Tibial nerve (tissue), 4 donors: ENCODE results near the gene ADGRL4. TPM values are rescaled to one million over a fixed set of nuclear protein-coding genes. Genes with fewer than 3 reads are reported as not detected.

ENCODE experiments used
- DNase-seq, 2 donors: peaks; one replicate each; pipeline ENCODE4 v3.0.0-alpha.2; 2019; ENCODE audit warnings: low spot score in 2 of 2
- H3K27ac ChIP-seq, 4 donors: fragments of 200-600 bp; sonication (generic) in 3 of 4; one replicate each; pipeline ENCODE4 v1.5.1; 2017 to 2019; ENCODE audit warnings: mild to moderate bottlenecking in 1 of 4
- H3K27me3 ChIP-seq, 2 donors: fragments of 200-600 bp; sonication (generic) in 1 of 2; one replicate each; pipeline versions ENCODE4 v1.5.1 to v1.6.0; 2017 to 2019
- H3K36me3 ChIP-seq, 3 donors: fragments of 200-600 bp; sonication (generic); one replicate each; pipeline ENCODE4 v1.5.1; 2018 to 2019
- H3K4me1 ChIP-seq, 4 donors: fragments of 200-600 bp; sonication (generic) in 3 of 4; one replicate each; pipeline ENCODE4 v1.5.1; 2017 to 2019
- H3K4me3 ChIP-seq, 4 donors: fragments of 200-600 bp; sonication (generic) in 3 of 4; one replicate each; pipeline ENCODE4 v1.5.1; 2017 to 2019; ENCODE audit warnings: mild to moderate bottlenecking in 1 of 4, moderate library complexity in 1 of 4
- H3K9me3 ChIP-seq, 4 donors: fragments of 200-600 bp; sonication (generic) in 3 of 4; one replicate each; pipeline ENCODE4 v1.5.1; 2017 to 2019
- CTCF ChIP-seq, 5 experiments: fragments of 200-600 bp in 3 of 5; fragments of 450-650 bp in 2 of 5; sonication (generic) in 3 of 5; IDR thresholded peaks; one replicate each; pipeline ENCODE4 v1.5.1; 2016 to 2019; ENCODE audit warnings: antibody characterized with exemption in 5 of 5, mild to moderate bottlenecking in 3 of 5, moderate library complexity in 2 of 5
- EP300 ChIP-seq, 2 donors: sonication (generic); formaldehyde crosslinking; IDR thresholded peaks; one replicate each; pipeline ENCODE4 v1.6.1; 2017; ENCODE audit warnings: antibody characterized with exemption in 2 of 2, mild to moderate bottlenecking in 1 of 2
- POLR2A ChIP-seq, 2 donors: fragments of 450-650 bp; IDR thresholded peaks; one replicate each; pipeline ENCODE4 v1.6.1; 2017; ENCODE audit warnings: antibody characterized with exemption in 2 of 2, mild to moderate bottlenecking in 2 of 2, moderate library complexity in 2 of 2
- WGBS, 2 donors: methylation state at CpG; one replicate each; pipeline ENCODE4 v1.1.5; 2018; 5-methylcytosine and 5-hydroxymethylcytosine counted together
- total RNA-seq, 4 donors: library from RNA; depleted of rRNA; stranded (reverse); fragments of >200 nt; gene quantifications; one replicate each; pipeline ENCODE4 v1.1.0, GENCODE V29; 2016

ADGRL4 gene
- total RNA-seq, 4 donors from 2014 or later = 17.0 to 54.0 (median 33.5) TPM

- Histone ChIP-seq H3K4me3 (no peak overlapping the region), H3K4me1 (peaks cover 0 to 7% (median 0%) of the 10 kb centered on the region in 4 donors), H3K36me3 (no peaks in the 10 kb centered on the region), H3K27me3 (no peaks in the 10 kb centered on the region), H3K9me3 (no peaks in the 10 kb centered on the region), H3K27ac (no peak overlapping the region)
- 22 to 77% methylated on average over 2 of the region's 2 CpGs for WGBS, 2 donors
- DNase-seq = no peak
- TF ChIP-seq POLR2A (IDR thresholded peaks at IDR 0.05) (no peak), EP300 (IDR thresholded peaks at IDR 0.05) (no peak), CTCF (IDR thresholded peaks at IDR 0.05) (no peak)
Measured at GRCh38 chr1:79042539-79042938, 36.0 kb upstream of the ADGRL4 start.

- H3K27me3 ChIP-seq = no peaks in the 10 kb centered on the region
- no peak for DNase-seq
- no peak overlapping the region for H3K4me3 ChIP-seq
- H3K27ac ChIP-seq = no peak overlapping the region
- H3K9me3 ChIP-seq = peaks cover 0 to 4% (median 0%) of the 10 kb centered on the region in 4 donors
- WGBS, 2 donors = 47 to 49% methylated on average over 2 of the region's 2 CpGs
- H3K4me1 ChIP-seq = peaks cover 0 to 7% (median 0%) of the 10 kb centered on the region in 4 donors
- no peaks in the 10 kb centered on the region for H3K36me3 ChIP-seq
- TF ChIP-seq CTCF (IDR thresholded peaks at IDR 0.05) (no peak), EP300 (IDR thresholded peaks at IDR 0.05) (no peak), POLR2A (IDR thresholded peaks at IDR 0.05) (no peak)
Measured at GRCh38 chr1:79042117-79042516, 35.6 kb upstream of the ADGRL4 start.

GRCh38 chr1:79041666-79042065, 35.1 kb upstream of the ADGRL4 start:
- H3K4me3 ChIP-seq = no peak overlapping the region
- H3K9me3 ChIP-seq = peaks cover 0 to 8% (median 0%) of the 10 kb centered on the region in 4 donors
- no peaks in the 10 kb centered on the region for H3K27me3 ChIP-seq
- DNase-seq = no peak
- no peaks in the 10 kb centered on the region for H3K36me3 ChIP-seq
- peaks cover 0 to 7% (median 0%) of the 10 kb centered on the region in 4 donors for H3K4me1 ChIP-seq
- TF ChIP-seq EP300 (IDR thresholded peaks at IDR 0.05) (no peak), POLR2A (IDR thresholded peaks at IDR 0.05) (no peak), CTCF (IDR thresholded peaks at IDR 0.05) (no peak)
- no peak overlapping the region for H3K27ac ChIP-seq
- WGBS, 2 donors = 96 to 97% methylated on average over 3 of the region's 3 CpGs

GRCh38 chr1:79040424-79041082, 34.0 kb upstream of the ADGRL4 start:
- TF ChIP-seq EP300 (IDR thresholded peaks at IDR 0.05) (no peak), POLR2A (IDR thresholded peaks at IDR 0.05) (no peak), CTCF (IDR thresholded peaks at IDR 0.05) (no peak)
- no peak for DNase-seq
- Histone ChIP-seq H3K36me3 (no peaks in the 10 kb centered on the region), H3K4me3 (peak overlapping the region in 1 of 4 donors; percentile 39), H3K27me3 (no peaks in the 10 kb centered on the region), H3K9me3 (peaks cover 0 to 8% (median 0%) of the 10 kb centered on the region in 4 donors), H3K27ac (peak overlapping the region in 1 of 4 donors; percentile 44), H3K4me1 (peaks cover 0 to 7% (median 0%) of the 10 kb centered on the region in 4 donors)
- 53 to 63% methylated on average over 10 of the region's 10 CpGs for WGBS, 2 donors

- peaks cover 0 to 8% (median 0%) of the 10 kb centered on the region in 4 donors for H3K9me3 ChIP-seq
- H3K4me1 ChIP-seq = peaks cover 0 to 7% (median 0%) of the 10 kb centered on the region in 4 donors
- 84 to 92% methylated on average over 2 of the region's 2 CpGs for WGBS, 2 donors
- H3K36me3 ChIP-seq = no peaks in the 10 kb centered on the region
- H3K27me3 ChIP-seq = no peaks in the 10 kb centered on the region
- no peak overlapping the region for H3K4me3 ChIP-seq
- DNase-seq = no peak
- no peak overlapping the region for H3K27ac ChIP-seq
- no peak for TF ChIP-seq EP300 (IDR thresholded peaks at IDR 0.05)
- no peak for TF ChIP-seq CTCF (IDR thresholded peaks at IDR 0.05)
- no peak for TF ChIP-seq POLR2A (IDR thresholded peaks at IDR 0.05)
Measured at GRCh38 chr1:79037085-79037484, 30.6 kb upstream of the ADGRL4 start.
